GM18505 (cell line): ENCODE data around the gene CBX7.

Source experiments
- ATAC-seq: cut with Tn5 transposase; IDR thresholded peaks from one replicate; pipeline ENCODE4 v1.9.1; 2021; ENCODE audit not compliant: unreplicated experiment
- POLR2A ChIP-seq: IDR thresholded peaks from 4 replicates; pipeline ENCODE4 v1.6.1; 2011; ENCODE audit warnings: borderline replicate concordance; ENCODE audit not compliant: insufficient read depth, insufficient read length; ENCODE audit errors: extremely low read depth

CBX7 gene

DNA sequence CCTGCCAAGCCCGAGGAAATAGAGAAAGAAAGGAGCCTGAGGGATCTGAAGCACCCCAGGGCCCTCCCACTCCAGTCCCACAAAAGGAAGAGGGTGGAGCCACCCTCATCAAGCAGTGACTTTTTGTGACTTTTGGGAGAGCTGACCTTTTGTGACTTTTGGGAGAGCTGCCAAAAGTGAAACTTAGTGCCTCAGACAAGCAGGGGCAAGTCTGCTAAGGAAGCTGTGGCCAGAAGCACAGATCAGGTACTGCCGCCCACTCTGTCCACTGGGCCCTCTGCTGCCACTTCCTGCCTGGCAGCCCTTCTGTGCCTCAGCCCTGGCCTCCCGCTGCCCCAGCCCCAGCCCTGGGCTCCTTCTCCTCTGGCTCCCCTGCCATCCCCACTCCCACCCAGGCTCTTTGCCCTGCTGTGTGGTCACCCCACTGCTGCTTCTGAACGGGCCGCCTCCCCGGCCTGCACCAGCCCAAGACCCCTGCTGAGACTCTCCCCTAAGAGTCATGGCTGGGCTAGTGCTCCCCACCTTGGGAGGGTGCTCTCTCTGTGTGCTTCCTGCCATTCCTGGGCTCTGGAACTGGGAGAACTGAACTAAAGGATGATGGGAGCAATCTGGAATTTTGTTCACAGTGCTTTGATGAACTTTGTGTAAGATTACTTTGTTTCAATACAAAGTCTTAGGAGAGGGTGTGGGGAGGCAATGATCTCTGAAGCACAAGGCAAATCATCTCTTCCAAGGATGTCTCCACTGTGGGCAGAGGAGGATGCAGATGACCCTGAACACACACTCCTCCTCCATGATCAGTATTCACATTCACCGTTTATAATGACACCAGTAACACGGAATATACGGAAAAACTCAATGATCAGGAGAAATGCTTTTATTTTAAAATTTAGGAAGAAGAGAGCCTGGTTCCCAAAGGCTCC is 55.1 kb downstream of the CBX7 start, which contains the start of gene APOBEC3H:
TSS of gene APOBEC3H (plus strand) at position 147 of the 923 bp plus-strand sequence. CDS start 3,035 bp downstream, outside the sequence.
- ATAC-seq = no peak
- no peak for TF ChIP-seq POLR2A

DNA sequence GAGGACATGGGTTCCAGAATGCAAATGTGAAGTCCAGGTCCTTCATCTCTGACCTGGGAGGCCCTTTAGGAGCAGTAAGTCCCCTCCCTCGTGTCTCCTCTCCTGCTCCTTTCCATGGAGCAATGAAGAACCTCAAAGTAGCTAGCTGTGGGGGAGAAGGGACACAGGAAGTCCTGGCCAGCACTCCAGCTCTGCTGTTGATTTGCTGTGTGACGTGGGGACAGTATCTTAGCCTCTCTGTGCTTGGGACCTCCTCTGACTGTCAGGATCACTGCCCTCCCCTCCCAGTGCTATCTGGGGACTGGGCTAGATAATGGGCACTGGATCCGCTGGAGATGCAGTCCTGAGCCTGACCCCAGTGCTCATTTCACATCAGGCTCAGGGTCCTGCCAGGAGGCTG is 56.5 kb downstream of the CBX7 start:
- no peak for TF ChIP-seq POLR2A
- ATAC-seq = no peak

DNA sequence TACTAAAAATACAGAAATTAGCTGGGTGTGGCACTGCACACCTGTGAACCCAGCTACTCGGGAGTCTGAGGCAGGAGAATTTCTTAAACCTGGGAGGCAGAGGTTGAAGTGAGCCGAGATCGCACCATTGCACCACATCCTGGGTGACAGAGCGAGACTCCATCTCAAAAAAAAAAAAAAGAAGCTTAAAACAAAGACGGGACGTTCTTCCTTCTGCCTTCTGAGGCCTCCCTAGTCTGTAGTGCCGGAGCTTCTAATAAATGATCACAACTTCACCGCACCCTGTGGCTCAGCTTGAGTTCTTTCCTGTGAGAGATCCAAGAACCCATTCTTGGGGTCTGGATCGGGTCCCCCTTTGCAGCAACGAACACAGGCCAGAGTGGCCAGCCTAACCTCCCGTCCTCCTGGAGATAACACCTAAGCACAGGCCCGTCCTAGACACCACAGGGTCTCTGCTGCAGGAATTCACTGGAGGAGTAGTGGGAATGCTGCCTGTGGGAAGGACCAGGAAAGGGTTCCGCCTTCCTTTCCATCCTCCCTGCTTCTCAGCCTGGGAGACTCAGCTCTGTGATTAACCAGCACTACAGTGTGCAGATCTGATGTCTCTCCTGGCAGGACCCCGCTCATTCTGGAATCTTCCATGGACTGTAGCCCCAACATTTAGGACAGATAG is 57.6 kb downstream of the CBX7 start:
- no peak for ATAC-seq
- TF ChIP-seq POLR2A = no peak

DNA sequence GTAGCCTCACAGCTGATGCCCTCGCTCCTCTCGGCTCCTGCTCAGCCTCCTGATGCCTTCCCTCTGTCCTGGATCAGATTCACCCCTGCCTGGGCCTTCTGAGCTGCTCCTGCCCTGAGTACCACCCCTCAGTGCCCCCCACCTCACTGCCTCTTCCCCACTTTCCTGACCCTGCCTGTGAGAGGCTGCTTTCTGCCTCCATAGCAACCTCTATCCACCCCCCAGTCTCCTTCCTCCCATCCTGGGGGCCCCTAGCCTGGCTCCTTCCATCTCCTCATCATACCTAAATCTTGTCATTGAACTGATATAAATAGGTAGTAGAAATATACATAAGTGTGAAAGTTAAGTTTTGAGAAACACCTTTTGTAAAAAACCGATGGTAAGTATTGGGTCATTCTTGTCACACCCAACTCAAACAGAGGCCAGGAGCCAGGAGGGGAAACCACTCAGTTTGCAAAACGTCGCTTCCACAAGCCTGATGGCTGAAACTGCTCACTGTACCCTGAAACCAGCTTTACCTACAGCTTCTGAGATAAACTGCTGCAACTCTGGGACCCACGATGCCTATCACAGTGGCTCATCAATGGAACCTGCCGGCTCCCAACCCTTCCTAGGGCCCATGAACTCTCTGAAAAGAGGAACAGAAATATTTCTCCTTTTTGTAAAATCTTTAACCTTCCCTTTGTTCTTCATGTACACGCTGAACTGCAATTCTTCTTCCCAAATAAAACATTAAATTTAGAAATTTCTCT is 60.2 kb downstream of the CBX7 start:
- TF ChIP-seq POLR2A = no peak
- ATAC-seq = no peak

DNA sequence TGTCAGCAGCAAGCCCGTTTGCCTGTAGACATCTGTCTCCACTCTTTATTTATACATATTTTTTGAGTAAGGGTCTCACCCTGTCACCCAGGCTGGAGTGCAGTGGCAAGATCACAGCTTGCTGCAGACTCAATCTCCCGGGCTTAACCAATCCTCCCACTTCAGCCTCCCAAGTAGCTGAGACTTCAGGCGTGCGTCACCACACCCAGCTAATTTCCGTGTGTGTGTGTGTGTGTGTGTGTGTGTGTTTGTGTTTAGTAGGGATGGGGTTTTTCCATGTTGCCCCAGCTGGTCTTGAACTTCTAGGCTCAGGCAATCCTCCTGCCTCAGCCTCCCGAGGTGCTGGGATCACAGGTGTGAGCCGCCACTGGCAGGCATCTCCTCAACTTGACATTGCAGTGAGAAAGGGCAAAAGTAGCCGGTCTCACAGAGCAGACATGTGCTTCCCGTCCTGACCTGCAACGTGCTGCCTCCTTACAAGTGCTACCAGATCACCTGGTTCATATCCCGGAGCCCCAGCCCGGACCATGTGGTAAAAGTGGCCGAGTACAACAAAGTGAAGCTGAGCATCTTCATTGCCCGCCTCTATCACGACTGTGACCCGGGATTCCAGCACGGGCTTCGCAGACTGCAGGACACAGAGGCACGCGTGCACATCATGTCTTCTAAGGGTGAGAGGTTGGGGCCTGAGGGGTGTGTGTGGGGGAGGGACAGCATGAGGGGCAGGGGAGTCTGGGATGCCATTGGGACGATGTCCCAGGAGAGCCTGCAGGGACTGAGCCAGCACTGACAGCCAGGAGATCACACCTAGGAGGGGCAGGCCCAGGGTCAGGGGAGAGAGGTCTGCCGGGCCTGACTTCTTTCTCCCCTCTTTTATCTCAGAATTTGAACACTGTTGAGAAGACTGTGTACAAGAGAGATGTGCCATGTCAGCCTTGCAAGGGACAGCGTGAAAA is 61.1 kb downstream of the CBX7 start:
- ATAC-seq = no peak
- no peak for TF ChIP-seq POLR2A

DNA sequence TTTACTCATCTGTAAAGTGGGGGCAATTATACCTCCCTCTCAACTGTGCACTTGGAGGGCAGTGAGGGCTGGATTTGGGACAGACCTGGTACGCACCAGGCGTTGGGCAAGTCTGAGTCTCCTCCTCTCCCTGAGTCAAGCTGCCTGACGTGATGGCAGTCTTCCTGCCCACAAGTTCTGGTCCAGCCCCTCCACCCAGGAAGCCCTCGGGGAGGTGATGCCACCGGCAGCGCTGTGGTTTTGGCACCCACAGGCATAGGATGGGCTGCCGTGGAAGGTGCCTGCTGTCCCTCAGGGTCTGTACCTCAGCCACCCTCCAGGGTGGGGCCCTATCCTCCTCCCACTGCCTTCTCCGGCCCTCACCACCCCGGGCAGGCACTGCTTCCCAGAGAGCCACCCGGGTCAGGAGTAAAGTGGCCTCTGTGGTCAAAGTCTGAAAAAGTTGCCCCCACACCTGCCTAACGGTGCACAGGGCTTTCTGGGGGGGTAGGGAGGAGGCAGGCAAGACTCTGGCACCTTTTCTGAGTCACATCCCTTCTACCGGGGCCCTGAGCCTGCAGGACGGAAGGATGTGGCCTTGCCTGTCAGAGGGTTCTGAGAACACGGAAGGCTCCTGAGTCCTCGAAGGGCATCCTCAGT is 61.9 kb downstream of the CBX7 start:
- TF ChIP-seq POLR2A = no peak
- no peak for ATAC-seq

DNA sequence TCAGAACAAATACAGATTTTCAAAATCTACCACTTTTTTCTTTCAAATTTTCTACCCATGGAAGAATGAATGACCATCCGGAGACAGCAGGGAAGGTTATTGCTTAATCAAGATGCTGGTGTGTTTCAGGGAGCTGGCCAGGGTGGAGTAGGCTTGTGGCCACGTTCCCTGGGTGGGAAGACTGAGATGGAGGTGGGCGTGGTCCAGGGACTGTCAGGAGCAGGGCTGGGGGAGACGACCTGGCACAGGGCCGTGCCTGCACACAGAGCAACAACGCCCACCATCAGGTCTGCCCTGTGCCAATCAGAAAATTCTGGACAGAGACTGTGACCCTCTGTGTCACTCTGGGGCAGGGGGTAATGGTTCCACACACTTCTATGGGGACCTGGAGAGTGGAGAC is 62.6 kb downstream of the CBX7 start:
- ATAC-seq = no peak
- TF ChIP-seq POLR2A = no peak

DNA sequence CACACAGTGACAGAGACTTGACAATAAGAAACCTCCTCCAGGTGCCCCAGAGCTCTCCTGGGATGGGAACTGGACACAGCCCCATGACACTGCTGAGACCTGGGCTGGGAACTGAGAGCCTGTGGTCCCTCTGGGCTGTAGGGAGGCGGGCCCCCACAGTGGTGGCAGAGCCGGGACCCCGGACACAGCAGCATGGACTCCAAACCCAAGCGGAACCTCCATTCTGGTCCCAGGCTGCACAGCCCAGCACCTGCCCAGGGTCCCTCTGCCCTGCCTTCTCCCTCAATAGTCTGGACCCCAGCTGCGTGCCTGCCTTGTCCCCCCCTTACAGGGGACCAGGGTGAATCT is 63.8 kb downstream of the CBX7 start:
- no peak for TF ChIP-seq POLR2A
- ATAC-seq = no peak

DNA sequence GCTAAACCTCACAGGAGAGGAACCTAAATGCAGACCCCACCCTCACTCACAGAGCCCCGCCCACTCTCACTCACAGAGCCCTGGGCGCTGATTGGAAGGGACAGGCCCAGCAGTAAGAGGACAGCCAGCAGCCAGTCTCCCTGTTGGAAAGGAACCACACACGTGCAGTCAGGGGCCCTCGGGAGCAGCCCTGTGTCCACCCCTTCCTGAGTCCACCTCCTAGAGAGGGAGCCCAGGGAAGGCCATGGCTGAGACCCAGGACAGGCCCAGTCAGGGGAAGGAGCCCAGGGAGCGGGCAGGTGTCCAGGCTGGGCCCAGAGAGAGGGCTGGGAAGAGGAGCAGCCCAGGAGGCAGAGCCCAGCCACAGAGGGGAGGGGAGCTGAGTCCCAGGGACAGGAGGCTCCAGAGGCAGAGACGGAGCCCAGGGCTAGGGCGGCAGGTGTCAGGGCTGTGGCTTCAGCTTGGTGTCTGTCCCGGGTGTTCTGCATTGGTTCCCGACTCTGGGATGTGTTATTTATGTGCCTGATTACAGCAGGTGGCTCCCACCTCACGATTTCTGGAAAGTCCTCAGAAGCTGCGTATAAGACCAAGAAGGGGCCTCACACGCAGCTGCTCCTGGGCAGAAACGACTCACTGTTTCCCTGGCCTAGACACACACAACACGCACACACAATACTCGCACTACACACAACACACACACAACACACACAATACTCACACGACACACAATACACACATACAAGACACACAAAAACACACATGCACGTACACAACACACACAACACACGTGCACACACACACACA is 64.4 kb downstream of the CBX7 start:
- ATAC-seq = no peak
- no peak for TF ChIP-seq POLR2A

DNA sequence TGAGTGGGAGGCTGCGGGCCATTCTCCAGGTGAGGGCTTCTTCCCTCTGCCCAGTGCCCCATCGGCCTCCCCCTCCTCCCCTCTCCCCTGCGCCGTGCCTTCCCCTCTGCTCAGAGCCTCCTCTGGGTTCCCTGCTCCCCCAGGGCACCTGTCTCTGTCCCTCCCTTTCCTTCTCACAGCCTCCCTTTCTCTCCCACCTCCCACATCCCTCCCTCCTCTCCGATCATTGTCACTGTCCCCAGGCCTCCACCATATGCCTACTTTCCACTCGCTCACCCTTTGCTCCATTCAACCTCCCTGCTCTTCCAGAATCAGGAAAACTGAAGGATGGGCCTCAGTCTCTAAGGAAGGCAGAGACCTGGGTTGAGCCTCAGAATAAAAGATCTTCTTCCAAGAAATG is 65.4 kb downstream of the CBX7 start:
- ATAC-seq = no peak
- TF ChIP-seq POLR2A = no peak

DNA sequence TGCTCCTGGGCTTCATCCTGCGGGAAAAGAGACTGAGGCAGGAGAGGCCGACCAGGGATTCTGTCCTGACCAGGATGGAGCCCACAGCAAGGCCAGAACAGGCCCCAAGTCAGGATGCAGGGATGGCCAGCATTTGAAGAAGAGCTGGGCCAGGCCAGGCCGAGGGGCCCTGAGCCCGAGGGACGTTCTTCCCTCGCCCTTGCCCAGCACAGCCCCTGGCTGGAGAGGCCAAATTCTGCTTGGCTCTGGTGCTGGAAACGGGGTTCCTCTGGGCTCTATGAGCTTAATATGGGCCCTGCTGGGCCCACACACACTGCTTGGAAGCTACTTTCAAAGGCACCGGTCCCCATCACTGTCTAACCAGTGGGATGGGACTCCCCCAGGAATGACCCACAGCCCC is 67.8 kb downstream of the CBX7 start:
- no peak for TF ChIP-seq POLR2A
- no peak for ATAC-seq
